ENCODE measurements around the gene RASAL2.
"Not testable (repeated sequence)": the region's sequence is repeated elsewhere in the genome, so short reads cannot be mapped to it uniquely, and the experiment has no call there.

The RASAL2 gene

GRCh38 chr1:178168536-178168935, 74.6 kb downstream of the RASAL2 start:
- no peak for DNase-seq

DNA sequence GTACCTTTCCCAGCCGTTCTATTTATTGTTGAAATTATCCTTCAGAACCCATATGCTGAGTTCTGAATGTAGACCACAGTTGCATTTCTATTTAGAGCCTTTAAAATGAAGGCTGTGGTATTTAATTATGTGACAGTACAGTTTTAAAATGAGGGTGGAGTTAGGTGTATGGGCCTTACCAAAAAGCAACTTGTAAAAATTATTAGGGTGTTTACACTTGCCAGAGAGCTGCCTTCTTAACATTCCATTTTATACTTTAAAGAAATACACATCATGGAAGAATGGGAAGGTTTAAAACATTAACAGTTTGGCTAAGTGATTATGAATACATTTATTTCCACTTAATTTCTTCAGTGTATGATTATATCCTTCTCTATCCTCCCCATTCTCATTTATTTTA, 75.7 kb downstream of the RASAL2 start:
- no peak for DNase-seq

DNA sequence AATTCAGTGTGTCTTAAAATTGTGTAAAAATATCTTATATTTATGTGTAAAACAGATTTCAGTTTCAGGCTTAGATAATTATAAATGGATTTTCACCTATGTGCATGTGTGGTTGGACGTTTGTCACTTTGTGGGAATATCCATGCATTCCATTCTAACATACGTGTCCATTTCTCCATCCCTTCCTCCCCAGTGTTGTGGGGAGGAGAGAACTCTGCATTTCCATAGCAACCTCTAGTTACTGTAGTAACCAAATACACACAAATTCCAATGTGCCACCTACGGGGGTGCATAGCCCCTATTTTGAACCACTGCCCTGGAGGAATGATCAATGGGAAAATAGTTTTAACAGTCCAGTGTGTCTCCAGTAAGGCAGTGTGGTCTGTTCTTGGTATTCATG, 79.0 kb downstream of the RASAL2 start:
- DNase-seq, result no peak

DNA sequence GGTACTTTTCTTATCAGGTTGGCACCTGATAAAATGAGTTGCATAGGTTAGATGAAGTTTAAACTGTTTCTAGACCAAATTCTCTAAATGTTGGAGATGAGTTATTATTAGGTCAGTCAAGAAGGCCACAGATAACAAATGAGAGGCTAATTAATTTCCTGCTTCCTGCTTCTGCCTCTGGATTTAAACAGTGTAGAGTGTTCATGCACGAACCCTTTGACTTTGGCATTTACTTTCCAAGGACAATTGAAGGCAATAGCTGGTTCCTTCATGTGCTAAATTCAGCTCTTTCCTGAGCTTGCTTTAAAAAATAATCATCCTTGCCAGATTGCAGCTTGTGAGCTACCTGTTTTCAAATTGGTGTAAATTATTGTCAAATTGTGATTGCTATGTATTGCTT, 80.6 kb downstream of the RASAL2 start:
- DNase-seq, result no peak

- no peak for DNase-seq
Observed at GRCh38 chr1:178180405-178180804, 86.5 kb downstream of the RASAL2 start.

- no peak for DNase-seq
Observed at GRCh38 chr1:178183796-178184195, 89.9 kb downstream of the RASAL2 start.

GRCh38 chr1:178188306-178188705, 94.4 kb downstream of the RASAL2 start:
- DNase-seq, result no peak

DNA sequence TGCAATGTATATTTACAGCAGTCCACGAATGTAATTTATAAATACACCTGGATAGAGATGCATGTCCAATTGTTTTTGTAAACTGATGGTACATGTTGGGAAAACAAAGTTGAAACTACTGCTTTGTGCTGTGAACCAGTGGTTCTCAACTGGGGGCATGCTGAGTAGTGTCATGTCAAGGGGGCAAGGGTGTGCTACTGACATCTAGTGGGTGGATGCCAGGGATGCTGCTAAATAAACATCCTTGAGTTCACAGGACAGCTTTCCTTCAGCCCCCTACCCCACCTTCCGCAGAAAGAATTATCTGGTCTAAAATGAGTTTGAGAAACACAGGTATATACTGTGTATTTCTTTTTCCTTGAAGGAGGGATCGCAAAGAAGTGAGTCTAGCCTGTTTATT, 95.9 kb downstream of the RASAL2 start:
- no peak for DNase-seq

GRCh38 chr1:178190881-178191280, 97.0 kb downstream of the RASAL2 start:
- DNase-seq, result no peak

DNA sequence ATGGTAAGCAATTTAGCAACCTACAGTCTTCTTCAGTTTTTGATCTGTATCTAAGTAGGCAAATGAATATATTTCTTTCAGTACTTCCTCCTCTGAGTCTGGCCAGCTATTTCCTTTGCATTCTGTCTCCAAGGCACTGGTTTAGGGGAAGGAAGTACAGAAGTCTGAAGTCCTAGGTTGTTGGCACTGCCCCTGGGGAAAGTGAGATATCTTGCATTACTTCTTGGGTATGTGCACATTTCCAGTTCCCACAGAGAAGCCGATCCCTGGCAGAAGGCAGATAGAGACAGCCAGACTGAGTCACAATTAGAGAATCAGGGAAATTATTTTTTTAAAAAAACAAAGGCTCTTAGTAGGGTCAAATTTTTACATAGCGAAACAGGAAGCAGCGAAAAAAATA, 98.8 kb downstream of the RASAL2 start:
- no peak for DNase-seq

GRCh38 chr1:178196631-178197030, 102.7 kb downstream of the RASAL2 start:
- DNase-seq, result no peak

- DNase-seq, result not testable (repeated sequence)
Observed at GRCh38 chr1:178202095-178202494, 108.2 kb downstream of the RASAL2 start.

GRCh38 chr1:178202546-178202945, 108.6 kb downstream of the RASAL2 start:
- DNase-seq, result not testable (repeated sequence)

DNA sequence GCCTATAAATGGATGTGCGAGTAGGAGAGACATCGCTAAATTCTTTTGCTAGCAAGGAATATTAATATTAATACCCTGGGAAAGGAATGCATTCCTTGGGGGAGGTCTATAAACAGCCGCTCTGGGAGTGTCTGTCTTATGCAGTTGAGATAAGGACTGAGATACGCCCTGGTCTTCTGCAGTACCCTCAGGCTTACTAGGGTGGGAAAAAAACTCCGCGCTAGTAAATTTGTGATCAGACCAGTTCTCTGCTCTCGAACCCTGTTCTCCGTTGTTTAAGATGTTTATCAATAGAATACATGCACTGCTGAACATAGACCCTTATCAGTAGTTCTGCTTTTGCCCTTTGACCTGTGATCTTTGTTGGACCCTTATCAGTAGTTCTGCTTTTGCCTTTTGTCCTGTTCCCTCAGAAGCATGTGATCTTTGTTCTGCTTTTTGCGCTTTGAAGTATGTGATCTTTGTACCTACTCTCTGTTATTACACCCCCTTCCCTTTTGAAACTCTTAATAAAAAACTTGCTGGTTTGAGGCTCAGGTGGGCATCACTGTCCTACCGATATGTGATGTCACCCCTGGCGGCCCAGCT, 114.5 kb downstream of the RASAL2 start:
- DNase-seq, result not testable (repeated sequence)

DNA sequence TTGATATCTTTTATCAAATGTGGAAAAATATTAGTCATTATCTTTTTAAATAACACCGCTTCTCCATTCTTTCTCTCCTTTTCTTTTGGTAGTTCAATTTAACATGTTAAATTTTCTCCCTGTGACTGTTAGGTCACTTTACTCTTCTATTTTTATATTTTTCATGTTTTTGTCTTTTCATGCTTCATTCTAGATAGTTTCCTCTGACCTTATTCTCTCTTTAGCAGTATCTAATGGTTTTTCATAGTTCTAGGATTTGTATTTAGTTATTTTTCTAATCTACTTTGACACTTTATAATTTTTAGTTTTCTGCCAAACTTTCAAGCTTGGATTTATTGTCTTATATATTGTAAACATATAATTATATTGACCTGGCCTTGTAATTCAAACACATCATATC, 116.0 kb downstream of the RASAL2 start:
- DNase-seq, result no peak

DNA sequence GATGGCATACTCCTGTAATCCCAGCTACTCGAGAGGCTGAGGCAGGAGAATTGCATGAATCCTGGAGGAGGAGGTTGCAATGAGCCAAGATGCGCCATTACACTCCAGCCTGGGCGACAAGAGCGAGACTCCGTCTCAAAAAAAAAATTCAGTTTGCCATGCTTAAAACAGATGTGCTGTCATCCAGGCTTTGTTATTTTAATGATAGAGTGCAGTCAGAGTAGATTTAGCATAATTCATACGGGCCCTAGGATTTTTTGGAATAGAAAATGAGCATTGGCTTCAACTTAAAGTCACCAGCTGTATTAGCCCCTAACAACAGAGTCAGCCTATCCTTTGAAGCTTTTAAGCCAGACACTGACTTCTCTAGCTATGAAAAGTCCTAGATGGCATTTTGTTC, 124.6 kb downstream of the RASAL2 start:
- no peak for DNase-seq

DNA sequence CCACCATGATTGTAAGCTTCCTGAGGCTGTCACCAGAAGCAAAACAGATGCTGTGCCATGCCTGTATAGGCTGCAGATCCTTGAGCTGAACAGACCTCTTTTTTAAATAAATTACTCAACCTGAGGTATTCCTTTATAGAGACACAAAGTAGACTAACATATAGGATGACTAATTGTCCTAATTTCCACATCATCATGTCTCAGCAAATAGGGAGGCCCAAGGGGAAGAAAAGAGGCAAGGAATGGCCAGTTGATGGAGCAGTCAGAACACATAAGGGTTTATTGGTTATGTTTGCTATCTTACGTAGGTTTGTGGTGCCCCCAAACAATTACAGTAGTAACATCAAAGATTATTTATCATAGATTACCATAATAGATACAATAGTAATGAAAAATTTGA, 126.2 kb downstream of the RASAL2 start:
- DNase-seq, result no peak

DNA sequence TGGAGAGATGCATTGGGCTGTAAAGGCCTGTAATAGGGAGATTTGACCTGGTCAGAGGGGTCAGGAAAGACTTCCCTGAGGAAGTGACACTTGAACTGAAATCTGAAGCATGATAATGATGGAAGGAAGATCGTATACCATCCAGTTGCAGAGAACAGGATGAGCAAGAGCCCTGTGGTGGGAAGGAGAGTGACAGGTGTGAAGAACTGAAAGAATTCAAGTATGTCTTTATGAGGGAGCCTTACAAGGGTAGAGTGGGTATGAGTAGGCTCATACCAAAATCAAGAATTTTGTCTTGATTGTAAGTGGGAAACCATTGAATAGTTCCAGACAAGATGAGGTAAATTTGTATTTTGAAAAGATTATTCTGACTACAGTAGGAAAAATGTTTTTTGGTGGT, 129.4 kb downstream of the RASAL2 start:
- no peak for DNase-seq

DNA sequence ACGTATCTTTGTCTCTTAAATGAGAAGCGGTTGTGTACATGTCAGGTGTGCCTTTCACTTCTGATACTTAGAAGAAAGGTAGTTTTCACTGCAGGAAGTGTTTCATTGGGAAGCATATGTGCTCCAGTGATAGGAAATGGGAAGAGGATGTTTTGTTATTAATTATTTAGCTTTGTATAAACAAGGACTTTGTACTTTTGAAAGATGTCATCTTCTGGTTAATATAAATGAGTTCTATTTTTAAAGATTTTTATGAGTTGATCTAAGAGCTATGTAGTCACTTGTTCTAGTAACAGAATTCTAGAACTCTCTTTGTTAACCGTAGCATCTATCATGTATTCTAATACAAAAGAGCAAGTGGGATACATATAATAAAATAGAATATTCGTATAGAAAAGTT, 130.5 kb downstream of the RASAL2 start:
- no peak for DNase-seq

DNA sequence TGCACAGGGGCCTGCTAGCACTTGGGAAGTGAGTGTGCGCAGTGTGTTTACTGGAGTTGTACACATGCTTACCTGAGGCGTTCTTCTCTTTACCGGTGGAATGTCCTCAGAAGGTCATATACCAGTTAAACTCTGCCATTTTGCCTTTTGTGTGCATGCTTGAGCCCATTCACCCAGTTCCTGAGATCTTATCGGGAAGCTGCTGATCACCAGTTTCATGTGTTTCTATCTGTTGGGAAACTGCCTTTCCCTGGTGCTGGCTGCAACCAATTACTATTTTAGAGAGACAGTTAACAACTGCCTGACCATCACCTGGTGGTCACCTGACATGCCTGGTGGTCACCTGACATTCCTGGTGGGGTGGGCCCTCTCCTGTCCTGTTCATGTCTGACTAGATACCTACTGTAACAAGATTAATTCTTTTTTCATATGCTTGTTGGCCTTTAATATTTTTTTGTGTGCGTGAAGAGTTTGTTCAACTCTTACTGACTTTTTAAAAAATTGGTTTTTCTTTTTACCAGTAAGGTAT, 137.0 kb downstream of the RASAL2 start:
- DNase-seq, result no peak

DNA sequence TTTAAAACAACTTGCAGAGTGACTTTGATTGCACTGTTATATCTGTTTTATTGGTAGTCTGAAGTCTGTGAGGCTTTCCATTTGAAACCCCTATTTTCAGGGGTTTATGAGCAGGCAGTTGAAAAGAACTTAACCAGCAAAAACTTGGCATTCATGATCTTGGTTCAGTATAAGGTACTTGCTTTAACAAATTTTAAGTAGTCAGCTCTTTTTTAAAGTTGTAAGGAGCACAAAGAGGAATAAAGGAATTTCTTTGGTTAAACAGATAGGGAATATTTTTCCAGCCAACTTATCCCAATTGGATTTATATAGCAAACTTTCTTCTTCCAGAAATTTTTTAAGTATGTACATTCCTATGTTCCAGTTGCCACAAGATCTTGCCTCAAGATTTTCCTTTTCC, 138.2 kb downstream of the RASAL2 start:
- DNase-seq, result no peak

GRCh38 chr1:178232949-178233348, 139.0 kb downstream of the RASAL2 start:
- DNase-seq, result no peak

- no peak for DNase-seq
Observed at GRCh38 chr1:178237121-178237520, 143.2 kb downstream of the RASAL2 start.

GRCh38 chr1:178238722-178239510, 145.0 kb downstream of the RASAL2 start:
- no peak for DNase-seq

GRCh38 chr1:178241057-178241456, 147.2 kb downstream of the RASAL2 start:
- DNase-seq, result no peak
